Testis (tissue), 3 donors: Measurements from ENCODE around the gene HS1BP3. TPM values are rescaled to one million over a fixed set of nuclear protein-coding genes. Genes with fewer than 3 reads are reported as not detected.

Experiments
- DNase-seq: peaks from one replicate; pipeline ENCODE4 v3.0.0-alpha.2; 2019
- H3K27ac ChIP-seq, 2 donors: fragments of 200-600 bp; sonication (generic); one replicate each; pipeline ENCODE4 v1.5.1; 2019
- H3K27me3 ChIP-seq: fragments of 200-600 bp; sonication (generic); one replicate; pipeline ENCODE4 v1.5.1; 2019
- H3K36me3 ChIP-seq: fragments of 200-600 bp; sonication (generic); one replicate; pipeline ENCODE4 v1.5.1; 2017; ENCODE audit warnings: low read depth; ENCODE audit errors: missing control alignments
- H3K4me1 ChIP-seq: fragments of 200-600 bp; sonication (generic); one replicate; pipeline ENCODE4 v1.5.1; 2019
- H3K4me3 ChIP-seq, 2 donors: fragments of 200-600 bp; sonication (generic); one replicate each; pipeline ENCODE4 v1.5.1; 2017 to 2019
- H3K9me3 ChIP-seq: fragments of 200-600 bp; sonication (generic); one replicate; pipeline ENCODE4 v1.5.1; 2017
- POLR2A ChIP-seq: fragments of 450-650 bp; IDR thresholded peaks from one replicate; pipeline ENCODE4 v1.6.1; 2017; ENCODE audit warnings: antibody characterized with exemption, mild to moderate bottlenecking, moderate library complexity
- WGBS, 2 donors: methylation state at CpG; one replicate each; pipeline ENCODE4 v1.1.5; 2018; 5-methylcytosine and 5-hydroxymethylcytosine counted together
- intact Hi-C: fragments of 100-400 bp; cut with DNase I; formaldehyde crosslinking; loops from one replicate; pipeline ENCODE4 v1.15.1; 2023; ENCODE audit warnings: low total_unique reads
- polyA plus RNA-seq: library from polyadenylated mRNA; stranded (reverse); fragments of 350-450 nt; fragmentation: Illumina TruSeq; extraction: RNeasy Lipid Tissue Mini Kit (QIAGEN cat#74804); gene quantifications from one replicate; pipeline ENCODE4 v1.2.3, GENCODE V29; 2014; ENCODE audit warnings: low read depth, low replicate concordance; ENCODE audit not compliant: insufficient read depth
- total RNA-seq, 2 donors: library from RNA; depleted of rRNA; stranded (reverse); fragments of >200 nt; gene quantifications; one replicate each; pipeline ENCODE4 v1.2.3, GENCODE V29; 2016
- TF ChIP-seq, protein P1 (sequence below), 3 experiments: fragments of 450-650 bp in 2 of 3; fragments of 200-600 bp in 1 of 3; sonication (generic) in 1 of 3; IDR thresholded peaks; one replicate each; pipeline ENCODE4 v1.5.1; 2016 to 2019; ENCODE audit warnings: antibody characterized with exemption in 3 of 3, mild to moderate bottlenecking in 2 of 3, moderate library complexity in 1 of 3

The HS1BP3 gene
- total and polyA plus RNA-seq, 3 donors from 2014 or later, result 23.5 to 31.6 (median 25.0) TPM

DNA sequence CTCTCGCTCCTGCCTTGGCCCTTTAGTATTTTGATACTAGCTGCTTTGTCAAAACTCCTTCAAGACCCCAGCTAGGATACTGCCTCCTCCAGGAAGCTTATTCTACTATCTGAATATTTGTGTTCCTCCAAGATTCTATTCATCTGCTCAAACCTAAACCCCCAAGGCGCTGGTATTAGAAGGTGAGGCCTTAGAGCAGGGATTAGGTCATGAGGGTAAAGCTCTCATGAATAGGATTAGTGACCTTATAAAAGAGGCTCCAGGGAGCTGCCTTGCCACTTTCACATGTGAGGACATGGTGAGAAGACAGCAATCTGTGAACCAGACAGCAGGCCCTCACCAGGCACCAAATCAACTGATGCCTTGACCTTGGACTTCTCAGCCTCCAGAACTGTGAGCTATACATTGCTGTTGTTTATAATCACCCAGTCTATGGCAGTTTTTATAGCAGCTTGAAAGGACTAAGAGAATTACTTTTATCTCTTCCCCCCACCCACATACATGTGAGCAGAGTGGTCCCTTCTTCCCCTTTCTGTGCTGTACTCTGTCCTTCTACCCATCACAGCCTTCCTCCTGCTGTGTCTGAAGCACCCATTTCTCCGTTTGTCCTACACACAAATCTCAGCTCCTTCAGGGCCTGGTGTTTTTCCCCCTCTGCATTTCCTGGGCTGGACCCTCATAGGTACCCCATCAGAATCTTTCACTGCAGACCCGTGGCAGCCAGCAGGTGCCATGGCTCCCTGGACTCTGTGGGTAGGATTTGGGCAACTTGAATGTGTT, 54.5 kb downstream of the HS1BP3 start:
- Histone ChIP-seq H3K27me3 (no peaks in the 10 kb centered on the region), H3K36me3 (no peaks in the 10 kb centered on the region), H3K27ac (peak overlapping the region; percentile 66 to 73), H3K4me3 (no peak overlapping the region), H3K9me3 (no peaks in the 10 kb centered on the region), H3K4me1 (peaks cover 51% of the 10 kb centered on the region)
- no peak for DNase-seq
- intact Hi-C loops, result no loop called here
- TF ChIP-seq POLR2A, result no peak
- TF ChIP-seq, protein P1, sequence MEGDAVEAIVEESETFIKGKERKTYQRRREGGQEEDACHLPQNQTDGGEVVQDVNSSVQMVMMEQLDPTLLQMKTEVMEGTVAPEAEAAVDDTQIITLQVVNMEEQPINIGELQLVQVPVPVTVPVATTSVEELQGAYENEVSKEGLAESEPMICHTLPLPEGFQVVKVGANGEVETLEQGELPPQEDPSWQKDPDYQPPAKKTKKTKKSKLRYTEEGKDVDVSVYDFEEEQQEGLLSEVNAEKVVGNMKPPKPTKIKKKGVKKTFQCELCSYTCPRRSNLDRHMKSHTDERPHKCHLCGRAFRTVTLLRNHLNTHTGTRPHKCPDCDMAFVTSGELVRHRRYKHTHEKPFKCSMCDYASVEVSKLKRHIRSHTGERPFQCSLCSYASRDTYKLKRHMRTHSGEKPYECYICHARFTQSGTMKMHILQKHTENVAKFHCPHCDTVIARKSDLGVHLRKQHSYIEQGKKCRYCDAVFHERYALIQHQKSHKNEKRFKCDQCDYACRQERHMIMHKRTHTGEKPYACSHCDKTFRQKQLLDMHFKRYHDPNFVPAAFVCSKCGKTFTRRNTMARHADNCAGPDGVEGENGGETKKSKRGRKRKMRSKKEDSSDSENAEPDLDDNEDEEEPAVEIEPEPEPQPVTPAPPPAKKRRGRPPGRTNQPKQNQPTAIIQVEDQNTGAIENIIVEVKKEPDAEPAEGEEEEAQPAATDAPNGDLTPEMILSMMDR (IDR thresholded peaks at IDR 0.05), result no peak
- 82 to 95% methylated on average over 3 to 4 of the region's 4 CpGs for WGBS, 2 donors

DNA sequence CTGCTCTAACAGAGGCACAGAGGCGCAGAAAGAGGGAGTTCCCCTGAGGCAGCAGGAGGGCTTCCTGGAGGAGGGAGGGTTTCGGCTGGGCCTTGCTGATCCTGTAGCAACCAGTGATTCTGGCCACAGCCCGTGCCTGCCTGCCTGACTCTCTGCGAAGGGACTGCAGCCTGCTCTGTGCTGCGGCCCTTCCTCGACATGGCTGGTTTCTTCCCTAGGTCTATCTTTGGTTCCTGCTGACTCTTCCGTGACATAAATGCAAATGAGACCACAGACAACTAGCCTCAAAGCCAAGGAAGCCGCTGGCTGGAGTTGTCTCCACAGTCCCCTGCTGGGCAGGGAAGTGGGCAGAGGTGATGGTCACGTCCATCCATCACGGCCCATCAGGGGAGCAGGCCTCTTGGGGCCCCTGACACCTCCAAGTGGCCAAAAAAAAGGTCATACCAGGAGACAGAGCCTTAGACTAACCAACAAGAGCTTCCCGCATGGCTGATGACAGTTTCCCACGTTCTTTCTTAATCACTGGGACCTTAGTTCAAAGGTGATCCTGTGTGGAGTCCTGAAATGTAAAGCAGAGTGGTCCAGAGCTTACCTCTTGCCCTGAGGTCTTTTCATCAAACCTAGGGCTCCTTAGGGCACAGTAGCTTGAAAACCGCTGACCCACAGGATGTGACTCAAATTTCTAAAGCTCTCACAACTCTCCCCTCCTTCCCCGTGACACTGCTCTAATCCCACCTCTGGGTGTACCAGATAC, 55.3 kb downstream of the HS1BP3 start:
- Histone ChIP-seq H3K4me1 (peaks cover 51% of the 10 kb centered on the region), H3K27ac (peak overlapping the region in 1 of 2 donors; percentile 66), H3K27me3 (no peaks in the 10 kb centered on the region), H3K4me3 (no peak overlapping the region), H3K36me3 (no peaks in the 10 kb centered on the region), H3K9me3 (no peaks in the 10 kb centered on the region)
- TF ChIP-seq, protein P1 (IDR thresholded peaks at IDR 0.05), result no peak
- TF ChIP-seq POLR2A, result no peak
- 90% methylated on average over 11 to 13 of the region's 14 CpGs for WGBS, 2 donors
- no peak for DNase-seq
- intact Hi-C loops, result no loop called here

DNA sequence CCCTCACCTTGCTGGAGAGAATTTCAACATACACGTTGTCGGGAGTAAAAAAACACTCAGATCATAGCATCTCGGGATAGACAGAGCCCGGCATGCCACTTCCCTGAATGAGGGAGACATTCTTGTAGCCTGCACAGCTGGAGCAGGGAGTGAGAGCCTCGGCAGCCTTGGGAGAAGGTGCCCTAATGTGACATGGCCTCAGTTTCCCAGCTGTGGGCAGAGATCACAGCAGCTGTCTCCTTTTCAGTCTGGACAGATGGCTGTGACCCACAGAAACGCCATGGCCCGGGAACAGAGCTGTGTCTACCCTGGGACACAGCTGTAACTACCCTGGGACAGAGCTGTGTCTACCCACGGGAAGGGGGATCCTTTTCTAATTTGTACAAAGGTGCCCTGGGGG, 55.9 kb downstream of the HS1BP3 start:
- no peak overlapping the region for H3K4me3 ChIP-seq
- no peak overlapping the region for H3K27ac ChIP-seq
- WGBS, 2 donors, result 85 to 94% methylated on average over 8 of the region's 8 CpGs
- DNase-seq, result no peak
- TF ChIP-seq POLR2A, result no peak
- TF ChIP-seq, protein P1 (IDR thresholded peaks at IDR 0.05), result no peak
- no peaks in the 10 kb centered on the region for H3K27me3 ChIP-seq
- H3K9me3 ChIP-seq, result no peaks in the 10 kb centered on the region
- H3K4me1 ChIP-seq, result peaks cover 50% of the 10 kb centered on the region
- intact Hi-C loops, result no loop called here
- no peaks in the 10 kb centered on the region for H3K36me3 ChIP-seq

DNA sequence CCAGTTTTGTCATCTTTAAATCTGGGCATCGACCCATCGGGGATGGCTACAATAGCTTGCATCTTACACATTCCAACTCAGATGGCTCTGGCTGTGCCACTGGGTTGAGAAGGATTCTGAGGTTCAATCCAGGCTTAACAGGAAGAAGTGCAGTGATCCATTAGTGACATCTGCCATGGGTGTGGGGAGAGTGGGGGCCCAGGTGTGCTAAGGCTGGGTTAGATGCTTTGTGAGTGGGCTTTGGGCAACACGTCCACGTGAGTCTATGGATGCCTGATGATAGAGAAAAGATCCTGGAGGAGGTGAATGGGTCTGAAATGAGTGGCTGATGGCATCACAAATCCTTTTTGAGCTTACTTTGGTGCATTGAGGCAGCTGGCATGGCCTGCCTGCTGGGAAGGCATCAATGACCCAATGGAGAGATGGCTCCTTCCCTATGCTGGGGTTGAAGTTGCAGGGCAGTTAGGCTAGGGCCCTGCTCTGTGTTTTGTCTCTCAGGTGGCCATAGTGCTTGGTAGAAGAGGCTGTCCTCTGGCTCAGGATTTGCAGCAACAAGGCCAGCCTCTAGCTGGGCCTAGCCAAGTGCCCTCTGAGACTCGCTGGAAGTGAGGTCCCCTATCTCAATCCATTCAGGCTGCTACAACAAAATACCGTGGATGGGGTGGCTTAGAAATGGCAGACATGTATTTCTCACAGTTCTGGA, 56.7 kb downstream of the HS1BP3 start:
- peak overlapping the region in 1 of 2 donors; percentile 71 for H3K27ac ChIP-seq
- 79 to 93% methylated on average over 4 to 6 of the region's 6 CpGs for WGBS, 2 donors
- DNase-seq, result no peak

More for the DNA sequence above, 56.7 kb downstream of the HS1BP3 start:
- Histone ChIP-seq H3K36me3 (no peaks in the 10 kb centered on the region), H3K9me3 (no peaks in the 10 kb centered on the region), H3K4me3 (no peak overlapping the region), H3K4me1 (peaks cover 42% of the 10 kb centered on the region), H3K27me3 (no peaks in the 10 kb centered on the region)
- intact Hi-C loops, result no loop called here
- TF ChIP-seq POLR2A, result no peak
- TF ChIP-seq, protein P1 (IDR thresholded peaks at IDR 0.05), result no peak
